Measurements from ENCODE around the gene GLDN.

The GLDN gene

DNA sequence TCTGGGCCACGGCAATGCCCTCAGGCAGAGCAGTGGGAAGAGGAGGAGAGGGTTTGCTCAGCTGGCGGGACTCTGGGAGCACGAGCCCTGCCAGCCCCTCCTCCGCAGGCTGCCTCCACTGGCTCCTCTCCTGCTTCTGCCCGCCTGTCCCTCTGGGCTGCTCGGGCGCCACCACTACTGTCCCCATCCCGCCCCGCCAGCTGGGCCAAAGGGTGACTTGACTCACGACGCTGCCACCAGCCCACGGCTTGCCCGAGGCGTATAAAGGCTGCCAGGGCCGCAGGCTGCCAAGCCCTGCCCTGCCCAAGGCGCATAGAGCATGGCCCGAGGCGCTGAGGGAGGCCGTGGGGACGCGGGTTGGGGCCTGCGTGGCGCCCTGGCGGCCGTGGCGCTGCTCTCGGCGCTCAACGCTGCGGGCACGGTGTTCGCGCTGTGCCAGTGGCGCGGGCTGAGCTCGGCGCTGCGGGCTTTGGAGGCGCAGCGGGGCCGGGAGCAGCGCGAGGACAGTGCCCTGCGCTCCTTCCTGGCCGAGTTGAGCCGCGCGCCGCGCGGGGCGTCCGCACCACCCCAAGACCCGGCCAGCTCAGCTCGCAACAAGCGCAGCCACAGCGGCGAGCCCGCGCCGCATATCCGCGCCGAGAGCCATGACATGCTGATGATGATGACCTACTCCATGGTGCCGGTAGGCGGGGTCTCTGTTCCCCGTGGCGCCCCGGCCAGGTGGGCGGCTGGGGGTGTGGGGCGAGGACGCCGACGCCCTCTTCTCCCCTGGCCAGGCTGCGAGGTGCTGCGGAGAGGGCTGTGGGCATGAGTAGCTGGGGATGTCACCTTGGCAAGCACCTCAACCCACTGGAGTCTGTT lies at the start of gene GLDN:
TSS of gene GLDN (plus strand) at position 290 of the 861 bp plus-strand sequence. CDS start at position 320, 30 bp downstream.
- no peak for DNase-seq (ENCODE audit: low read depth in 3 of 3)

DNA sequence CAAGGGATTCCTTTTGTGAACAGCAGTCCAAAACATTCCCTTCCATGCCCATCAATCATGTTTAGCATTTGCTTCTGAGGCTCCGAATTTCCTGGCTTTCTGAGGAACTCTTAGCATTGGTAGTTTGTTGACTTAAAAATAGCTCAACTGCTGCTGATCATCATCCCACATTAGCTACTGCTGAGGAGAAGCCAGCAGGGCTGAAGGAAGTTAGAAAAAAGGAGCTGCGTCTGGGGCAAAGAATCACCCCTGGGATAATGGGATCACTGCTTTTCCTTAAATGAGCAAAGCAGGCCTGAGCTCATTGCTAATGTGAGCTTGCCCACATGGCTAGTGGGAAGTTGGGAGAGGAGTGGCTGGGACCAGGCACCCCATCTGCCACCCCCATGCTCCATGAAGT lies 42.8 kb upstream of the GLDN start:
- DNase-seq (ENCODE audit: low read depth in 3 of 3) = no peak

DNA sequence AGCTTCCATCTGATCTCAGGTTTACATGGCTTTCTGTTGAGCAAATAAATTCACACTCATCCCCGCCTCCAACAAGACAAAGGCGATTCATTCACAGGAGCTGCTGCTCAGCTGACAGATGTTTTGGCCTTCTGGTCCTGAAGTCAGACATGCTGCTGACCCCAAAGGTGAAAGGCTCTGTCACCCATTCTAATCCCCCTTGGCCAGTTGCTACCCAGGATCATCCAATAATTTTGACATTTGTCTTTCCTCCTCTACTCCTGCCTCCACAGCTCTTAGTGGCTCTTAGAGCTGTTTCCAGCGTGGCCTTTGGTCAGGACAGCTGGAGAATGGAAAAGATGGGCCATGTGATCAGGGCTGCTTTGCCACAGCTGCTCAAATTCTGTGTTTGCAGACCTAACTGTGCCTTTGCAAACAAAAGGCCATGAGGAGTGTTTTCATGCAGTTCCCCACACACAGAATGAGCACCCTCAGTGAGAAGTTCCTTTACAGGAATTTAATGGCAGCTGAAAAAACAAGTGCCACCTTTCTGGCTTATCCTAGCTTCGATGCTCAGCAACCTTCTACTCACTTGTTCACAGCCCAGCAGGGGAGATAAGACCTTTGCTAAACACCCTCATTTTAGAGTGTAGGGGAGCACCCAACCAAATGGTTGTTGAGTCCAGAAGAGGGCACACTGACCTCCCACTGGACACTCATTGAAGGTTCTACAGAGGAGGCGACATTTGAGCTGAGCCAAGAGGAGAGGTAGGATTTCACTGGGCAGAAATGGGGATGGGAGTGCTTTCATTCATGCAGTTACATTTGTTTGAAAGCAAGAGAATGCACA lies 42.1 kb upstream of the GLDN start:
- no peak for DNase-seq (ENCODE audit: low read depth in 3 of 3)

DNA sequence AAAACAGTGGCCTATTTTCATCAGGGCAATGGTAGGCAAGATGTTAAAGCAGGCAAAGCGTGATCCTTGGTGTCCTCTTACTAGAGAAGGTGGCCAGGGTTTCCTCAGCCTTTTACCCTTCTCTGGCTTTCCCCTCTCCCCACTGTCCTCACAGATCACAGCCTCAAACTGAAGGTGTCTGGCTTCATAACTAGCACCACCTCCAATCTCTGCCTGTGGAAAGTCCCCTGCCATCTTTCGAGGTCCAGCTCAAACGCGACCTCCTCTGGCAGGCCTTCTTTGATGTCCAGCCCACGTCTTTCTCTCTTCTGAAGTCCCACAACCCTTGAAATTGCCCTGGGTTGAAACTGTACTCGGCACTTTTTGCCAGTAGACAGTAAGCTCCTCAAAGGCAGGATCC lies 39.0 kb upstream of the GLDN start:
- no peak for DNase-seq (ENCODE audit: low read depth in 3 of 3)

DNA sequence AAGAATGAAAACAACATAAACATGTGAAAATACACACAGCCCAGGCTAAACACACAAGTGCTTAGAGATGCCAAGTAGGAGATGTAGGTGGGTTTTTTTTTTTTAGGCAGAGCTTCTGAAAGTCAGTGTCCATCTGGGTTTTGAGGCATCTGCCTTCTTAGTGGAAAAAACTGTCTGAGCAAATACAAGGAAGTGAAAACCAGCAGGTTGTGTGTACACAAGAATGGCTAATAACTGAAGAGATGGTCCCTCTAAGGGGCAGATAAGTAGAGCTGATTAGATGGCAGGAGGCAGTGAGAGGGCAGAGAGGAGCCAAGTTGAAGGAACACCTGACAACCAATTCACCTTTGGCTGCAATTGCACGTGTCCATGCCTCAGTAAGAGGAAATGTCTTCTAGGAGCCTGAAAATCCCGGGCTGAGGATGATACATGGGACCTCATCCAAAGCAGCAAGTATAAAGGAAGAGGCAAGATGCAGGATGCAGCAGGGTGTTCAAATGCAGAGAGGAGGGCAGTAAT lies 37.9 kb upstream of the GLDN start:
- no peak for DNase-seq (ENCODE audit: low read depth in 3 of 3)

DNA sequence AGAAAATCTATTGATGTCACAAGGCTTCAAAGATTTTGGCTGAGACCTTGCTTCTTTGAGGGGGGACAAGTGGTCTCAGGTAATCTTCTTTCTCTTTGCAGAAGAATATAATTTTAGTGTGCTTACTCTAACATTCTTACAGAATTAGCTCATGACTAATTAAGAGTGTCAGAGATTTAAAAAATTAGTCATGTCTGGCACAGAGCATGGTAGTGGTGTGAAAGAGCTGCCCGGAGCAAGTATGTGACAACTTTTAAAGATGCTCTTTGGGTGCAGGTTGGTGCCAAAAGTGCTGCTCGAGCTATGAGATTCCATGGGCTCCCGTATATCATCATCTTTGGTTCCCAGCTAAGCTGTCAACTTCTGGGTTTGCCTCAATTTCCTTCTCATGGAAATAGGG lies 34.1 kb upstream of the GLDN start:
- DNase-seq (ENCODE audit: low read depth in 3 of 3) = no peak

DNA sequence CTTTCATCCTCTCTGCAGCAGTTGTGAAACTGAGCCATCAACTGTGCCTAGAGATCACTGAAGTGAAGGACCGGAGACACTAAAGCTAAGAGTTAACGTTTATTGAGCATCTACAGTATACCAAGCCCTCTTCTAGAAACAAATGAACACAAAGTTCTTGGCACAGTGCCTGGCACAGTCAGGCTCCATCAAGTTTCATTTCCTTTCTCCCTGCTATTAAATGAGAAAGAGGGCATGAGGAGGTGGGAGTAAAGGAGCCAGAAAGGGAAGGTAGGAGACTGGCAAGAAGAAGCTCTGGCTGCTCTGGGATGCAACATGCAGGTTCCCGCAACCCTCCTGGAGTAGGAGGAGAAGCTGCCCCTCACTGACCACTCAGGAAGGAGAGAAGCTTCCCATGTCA lies 33.6 kb upstream of the GLDN start:
- no peak for DNase-seq (ENCODE audit: low read depth in 3 of 3)

DNA sequence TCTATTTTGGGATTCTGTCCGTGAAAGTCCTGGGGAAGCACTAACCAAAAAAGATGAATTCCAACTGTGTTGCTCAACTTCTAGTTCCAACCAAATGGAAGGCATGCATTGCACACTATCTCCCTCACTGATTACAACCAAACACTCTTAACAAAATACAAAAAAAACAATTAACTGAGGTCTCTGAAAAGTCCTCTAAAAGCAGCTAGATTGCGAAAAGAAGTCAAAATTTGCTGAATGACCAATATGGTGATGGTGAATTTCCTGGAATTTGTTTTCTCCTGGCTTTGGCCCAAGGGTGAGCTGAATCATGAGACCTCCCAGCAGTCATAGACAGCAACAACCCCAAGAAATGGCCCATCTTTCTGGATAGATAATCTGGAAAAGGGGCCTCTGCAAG lies 31.4 kb upstream of the GLDN start:
- no peak for DNase-seq (ENCODE audit: low read depth in 3 of 3)

DNA sequence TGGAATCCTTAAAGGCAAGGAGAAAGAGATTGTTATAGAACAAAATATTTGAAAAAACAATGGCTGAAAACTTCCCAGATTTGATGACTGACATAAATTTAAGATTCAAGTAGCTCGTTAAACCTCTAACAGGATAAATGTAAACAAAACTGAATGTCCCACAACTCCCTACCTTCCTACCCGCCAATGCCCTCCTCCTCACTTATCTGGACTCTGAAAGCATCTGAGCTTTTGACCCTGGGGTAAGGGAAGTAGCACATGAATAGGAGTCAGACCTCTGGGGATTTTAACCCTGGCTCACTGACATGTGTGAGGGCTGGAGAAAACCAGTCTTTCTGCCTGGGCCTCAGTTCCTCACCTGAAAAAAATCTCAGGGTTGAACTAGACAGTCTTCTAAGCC lies 29.9 kb upstream of the GLDN start:
- no peak for DNase-seq (ENCODE audit: low read depth in 3 of 3)

DNA sequence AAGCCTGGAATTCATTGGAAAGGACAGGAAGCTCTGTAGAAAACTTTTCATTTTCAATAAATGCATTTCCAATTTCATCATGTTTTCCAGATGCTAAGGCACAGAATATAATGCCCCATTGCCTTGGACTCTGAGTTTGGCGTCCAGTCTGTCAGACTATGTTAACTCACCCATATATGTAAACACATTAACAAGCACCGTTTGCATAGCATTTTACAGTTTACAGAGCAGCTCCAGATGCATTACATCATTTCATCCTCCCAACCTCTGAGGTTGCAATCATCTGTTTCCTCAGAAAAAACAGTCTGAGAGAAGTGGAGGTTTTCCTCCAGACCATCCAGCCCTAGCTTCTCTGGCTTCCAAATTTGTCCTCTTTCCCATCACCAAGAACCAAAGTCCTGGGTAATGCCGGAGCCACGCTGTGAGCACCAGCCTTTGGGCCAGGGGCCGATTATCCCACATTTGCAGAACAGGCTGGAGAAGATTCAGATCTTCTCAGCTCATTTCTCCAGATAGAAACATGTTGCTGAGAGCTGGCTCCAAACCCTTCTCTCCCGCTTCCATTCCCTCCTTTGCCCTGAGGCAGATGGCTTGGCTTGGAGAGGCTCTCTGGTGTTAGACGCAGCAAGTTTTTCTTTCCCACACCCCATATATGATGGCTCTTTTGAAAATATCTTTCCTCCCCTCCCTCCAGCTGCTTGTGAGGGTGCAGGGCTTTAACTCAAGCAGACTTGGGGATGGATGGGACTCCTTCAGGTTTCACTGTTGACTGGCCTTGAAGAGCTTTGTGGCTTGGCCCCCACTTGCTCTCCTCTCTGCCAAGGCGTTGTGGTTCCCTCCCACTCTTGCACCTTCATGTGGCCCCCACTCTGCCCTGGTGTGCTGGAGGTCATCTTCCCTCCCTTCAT lies 29.0 kb upstream of the GLDN start:
- DNase-seq (ENCODE audit: low read depth in 3 of 3) = no peak

DNA sequence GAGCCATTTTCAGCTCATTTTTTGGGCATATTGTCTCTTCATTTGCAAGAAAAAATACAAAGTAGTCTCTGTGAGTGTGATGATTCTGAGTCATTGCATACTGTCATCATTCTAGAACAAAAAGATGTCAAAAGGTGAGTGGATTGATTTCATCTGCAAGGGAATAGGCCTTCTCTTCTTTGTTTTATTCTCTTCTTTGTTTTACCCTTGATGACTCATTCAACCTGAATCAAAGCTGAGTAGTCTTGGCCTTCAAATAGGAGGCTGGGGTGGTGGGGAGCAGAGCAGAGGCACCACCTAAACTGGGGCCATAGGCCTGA lies 28.4 kb upstream of the GLDN start:
- DNase-seq (ENCODE audit: low read depth in 3 of 3) = no peak

DNA sequence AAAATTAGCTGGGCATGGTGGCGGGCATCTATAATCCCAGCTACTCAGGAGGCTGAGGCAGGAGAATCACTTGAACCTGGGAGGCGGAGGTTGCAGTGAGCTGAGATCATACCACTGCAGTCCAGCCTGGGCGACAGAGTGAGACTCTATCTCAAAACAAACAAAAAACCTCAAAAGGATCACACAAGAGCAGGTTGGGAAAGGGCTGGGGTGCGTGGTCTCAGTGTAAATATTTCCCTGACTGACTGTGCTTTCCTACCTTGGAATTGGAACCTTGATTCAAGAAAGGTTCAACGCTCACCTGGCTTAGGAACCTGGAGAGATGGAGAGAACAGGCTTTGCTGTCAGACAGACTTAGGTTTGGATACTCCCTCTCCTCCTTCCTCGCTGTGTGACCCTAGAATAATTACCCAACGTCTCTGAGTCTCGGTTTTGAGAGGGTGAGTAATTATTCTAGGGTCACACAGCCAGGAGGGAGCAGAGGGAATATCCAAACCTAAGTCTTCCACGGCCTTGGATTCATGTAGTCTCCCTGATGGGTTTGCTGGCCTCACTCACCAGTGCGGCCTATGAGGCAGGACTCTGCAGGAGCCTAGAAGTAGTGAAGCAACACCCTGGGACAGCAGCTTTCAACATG lies 27.7 kb upstream of the GLDN start:
- DNase-seq (ENCODE audit: low read depth in 3 of 3) = no peak

DNA sequence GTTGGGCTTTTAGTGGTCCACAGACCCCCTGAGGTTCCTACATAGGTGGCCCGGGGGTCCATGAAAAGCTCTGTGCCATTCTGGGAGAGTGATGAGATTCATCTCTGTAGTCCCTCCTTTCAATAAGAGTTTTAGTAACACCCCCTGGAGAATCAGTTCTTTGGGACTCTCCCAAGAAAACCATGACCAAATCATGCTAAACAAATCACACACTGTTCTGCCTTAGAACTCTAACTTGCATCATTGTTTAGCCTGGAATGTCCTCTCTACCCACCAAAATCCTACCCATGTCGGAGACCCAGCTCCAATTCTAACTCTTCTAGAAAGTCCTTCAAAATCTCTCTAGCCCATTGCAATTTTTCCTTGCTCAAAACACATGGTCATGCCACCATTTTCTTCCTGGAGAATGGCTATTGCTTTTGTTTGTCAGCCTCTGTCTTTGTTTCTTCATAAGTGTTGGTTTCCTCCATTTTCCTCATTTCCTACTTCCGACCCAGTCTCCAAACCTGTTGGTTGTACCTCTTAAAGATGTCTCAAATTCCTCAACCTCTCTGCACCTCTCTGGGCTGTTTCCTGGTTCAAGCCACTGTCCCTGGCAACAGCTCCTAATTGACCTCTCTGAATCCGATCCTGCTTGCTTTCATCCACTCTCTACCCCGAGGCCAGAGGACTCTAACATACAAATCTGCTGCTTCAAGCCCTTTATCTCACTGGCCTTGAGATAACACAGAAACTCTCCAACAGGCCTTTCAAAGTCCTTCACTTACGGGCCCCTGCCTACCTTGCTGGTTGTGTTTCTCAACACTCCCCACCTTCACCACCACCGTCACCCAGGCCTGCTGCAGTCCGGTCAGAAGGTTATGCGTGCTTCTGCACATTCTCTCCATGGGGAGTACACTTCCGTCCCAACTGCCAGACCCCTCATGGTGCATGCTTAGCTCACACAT lies 26.8 kb upstream of the GLDN start:
- DNase-seq (ENCODE audit: low read depth in 3 of 3) = no peak

DNA sequence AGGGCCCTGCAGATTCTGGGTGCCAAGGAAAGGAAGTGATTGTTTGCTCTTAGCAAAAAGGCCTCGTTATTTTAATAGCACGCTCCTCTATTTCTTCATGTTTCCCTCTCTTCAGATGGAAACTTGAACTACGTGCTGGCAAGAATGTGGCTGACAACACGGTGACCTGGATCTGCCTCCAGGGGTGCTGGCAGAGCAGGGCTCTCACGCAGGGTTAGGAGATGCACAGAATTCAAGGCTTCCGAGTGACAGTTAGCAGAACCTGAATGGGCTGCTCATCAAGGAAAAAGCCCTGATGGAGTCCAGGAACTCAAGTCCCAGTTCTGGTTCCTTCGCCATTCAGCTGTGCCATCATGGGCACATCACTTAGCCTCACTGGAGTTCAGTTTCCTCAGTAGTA lies 25.7 kb upstream of the GLDN start:
- DNase-seq (ENCODE audit: low read depth in 3 of 3) = no peak

DNA sequence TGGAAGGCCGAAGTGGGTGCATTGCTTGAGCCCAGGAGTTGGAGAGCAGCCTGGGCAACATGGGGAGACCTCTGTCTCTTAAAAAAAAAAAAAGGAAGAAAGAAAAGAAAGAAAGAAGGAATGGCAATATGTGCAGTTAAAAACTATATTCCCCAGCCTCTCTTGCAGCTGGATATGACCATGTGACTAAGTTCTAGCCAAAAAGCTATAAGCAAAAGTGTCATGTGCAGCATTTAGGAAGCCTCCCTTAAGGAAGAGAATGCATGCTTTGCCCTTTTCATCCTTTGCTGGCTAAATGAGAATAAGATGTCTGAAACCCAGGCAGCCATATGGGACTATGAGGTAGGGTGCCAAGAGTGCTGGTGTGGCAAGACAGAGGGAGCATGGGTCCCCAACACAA lies 24.8 kb upstream of the GLDN start:
- no peak for DNase-seq (ENCODE audit: low read depth in 3 of 3)

DNA sequence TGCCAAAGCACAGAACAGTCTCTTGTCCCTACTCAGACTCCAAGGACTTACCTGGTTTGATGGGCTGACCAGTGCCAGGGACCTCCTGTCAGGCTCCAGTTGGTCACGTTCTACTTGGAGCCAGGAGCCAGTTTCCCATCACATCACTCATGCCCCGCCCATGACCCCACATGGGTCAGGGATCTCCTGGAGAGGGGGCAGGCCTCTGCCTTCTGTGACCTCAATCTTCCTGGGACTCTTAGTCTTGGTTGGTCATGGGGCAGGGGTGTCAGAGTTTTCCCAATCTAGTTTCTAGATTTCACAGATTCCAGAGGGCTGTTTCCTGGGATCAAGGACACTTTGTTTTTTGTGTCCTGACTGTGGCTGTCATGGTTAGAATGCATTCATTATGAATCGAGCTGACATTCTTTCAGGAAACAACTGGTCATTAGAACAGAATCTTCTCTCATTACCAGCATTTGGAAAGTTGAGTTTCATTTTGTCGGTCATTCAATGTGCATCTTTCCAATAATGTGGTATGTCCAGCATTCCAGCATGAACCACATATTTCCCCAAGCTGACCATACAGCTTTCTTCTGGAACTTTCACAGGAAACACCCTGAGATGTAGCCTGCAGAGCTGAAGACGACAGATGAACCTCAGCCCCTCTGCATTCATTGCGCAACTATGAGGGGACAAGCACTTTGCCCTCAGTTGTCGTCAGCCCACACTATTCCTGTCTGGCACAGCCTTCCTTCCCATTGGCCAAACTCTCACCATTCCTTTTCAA lies 22.9 kb upstream of the GLDN start:
- DNase-seq (ENCODE audit: low read depth in 3 of 3) = no peak

DNA sequence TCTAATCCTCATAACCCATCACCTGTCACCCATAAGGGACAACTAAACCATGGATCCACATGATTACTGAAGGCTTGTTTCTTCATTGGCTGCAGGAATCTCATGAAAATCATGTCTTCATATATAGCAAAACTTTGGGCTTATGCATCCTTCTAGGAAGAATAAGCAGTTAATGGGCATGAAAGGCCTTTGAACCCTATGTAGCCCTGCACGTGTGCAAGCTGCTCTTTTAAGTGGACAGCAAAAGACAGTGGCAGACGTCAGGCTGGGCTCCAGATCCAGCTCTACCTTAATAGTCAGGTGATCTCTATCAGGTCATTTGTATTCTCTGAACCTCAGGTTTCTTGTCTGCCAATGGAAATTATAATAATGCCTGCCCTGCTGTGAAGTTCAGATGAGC lies 21.9 kb upstream of the GLDN start:
- no peak for DNase-seq (ENCODE audit: low read depth in 3 of 3)

DNA sequence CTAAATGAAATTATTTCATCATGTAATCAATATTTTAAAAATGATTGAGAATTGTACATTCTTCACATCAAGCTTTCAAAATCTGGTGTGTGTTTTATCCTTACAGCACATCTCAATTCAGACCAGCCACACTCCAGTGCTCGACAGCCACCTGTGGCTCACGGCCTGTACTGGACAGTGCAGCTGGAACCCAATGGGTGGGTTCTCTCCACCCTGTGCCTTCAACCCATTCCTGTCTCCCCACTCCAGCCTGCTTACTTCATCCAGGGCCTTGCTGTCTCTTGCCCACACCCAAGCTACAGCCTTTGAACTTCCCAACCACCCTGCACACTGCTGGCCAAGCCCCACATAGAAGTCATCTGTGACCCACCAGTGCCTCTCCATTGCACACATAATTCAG lies 20.6 kb upstream of the GLDN start:
- DNase-seq (ENCODE audit: low read depth in 3 of 3) = no peak

DNA sequence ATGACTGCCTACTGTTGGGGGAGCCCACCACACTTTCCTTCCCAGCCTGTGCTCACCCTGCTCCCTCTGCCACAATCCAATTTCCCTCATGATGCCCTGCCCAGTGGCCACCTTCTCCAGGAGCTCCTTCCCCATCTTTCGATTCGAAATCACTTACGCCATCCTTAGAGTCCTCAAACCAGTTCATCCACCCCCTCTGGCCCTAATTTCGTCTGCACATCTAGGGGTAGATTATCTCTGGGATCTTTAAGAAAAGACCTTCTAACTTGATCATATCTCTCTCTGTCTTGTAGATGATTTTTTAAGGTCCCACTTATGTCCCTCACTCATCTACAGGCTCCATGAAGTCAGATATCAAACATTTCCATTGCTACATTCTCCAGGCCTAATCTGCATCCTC lies 20.1 kb upstream of the GLDN start:
- DNase-seq (ENCODE audit: low read depth in 3 of 3) = no peak

Data from stimulated activated CD4-positive, alpha-beta T cell treated with anti-CD3 and anti-CD28 coated beads, TNF-alpha, amount 100 ng/mL, for 24 hours (primary cell).